NCI-H146 (cell line): ENCODE results near the gene CORT.

Source experiments
- DNase-seq: peaks from one replicate; lab custom pipeline; 2025; lab: John Stamatoyannopoulos, UW

Gene CORT

DNA sequence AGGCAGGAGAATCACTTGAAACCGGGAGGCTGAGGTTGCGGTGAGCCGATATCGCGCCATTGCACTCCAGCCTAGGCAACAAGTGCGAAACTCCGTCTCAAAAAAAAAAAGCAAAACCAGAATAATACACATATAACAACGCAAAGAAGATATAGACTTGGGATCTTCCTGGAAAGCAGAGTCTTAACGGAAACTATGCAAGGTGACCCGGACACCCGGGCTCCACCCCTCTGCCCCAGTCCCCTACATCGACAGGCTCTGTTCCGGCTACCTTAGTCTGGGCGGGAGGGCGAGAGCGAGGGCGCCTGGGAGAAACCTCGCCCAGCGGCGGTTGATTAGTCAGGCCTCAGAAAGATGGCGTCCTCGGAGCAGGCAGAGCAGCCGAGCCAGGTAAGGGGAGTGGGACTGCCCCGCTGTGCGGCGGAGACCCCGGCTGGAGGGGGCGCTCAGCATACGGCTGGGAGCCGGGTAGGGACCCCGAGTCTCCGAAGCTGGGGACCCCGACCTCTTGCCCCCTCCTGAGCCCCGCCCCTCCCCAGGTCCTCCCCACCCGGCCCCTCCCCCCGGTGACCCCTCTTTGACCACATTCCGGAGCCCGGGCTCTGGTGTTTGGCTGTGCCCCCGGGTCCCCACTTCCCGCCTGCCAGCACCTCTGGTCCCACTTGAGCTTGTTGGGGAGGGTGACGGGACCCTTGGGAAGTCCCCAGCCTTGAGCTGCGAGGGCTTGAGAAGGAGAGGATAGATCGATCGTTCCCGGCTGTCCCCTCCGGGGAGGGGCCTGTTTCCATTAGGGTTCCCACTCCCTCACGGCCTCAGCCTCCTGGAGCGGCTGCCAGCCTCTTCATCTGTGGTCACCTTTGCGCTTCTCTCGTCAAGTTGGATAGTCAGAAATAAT lies 25.0 kb downstream of the CORT start, which contains the start of gene PEX14:
PEX14 (plus strand) TSS at position 338 of the 895 bp plus-strand sequence; CDS start at position 355, 17 bp downstream.
- peak; percentile 58 for DNase-seq

DNA sequence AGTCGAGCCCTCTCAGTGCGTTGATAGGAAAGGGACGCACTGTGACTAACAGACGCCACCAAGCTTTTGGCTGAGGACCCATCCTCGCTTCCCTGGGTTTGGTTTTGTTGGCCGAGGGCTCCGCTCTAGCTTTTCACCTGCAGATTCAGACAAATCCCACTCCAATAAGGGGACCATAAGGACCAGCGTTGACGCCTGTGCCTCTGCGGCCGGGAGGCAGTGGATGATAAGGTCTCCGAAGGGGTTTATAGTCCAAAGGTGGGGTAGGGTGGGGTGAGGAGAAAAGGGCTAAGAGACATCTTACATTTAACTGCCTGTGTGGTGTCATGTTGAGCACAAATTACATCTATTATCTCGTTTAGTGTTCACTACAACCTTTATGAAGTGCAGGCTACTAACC lies 25.7 kb downstream of the CORT start:
- no peak for DNase-seq

DNA sequence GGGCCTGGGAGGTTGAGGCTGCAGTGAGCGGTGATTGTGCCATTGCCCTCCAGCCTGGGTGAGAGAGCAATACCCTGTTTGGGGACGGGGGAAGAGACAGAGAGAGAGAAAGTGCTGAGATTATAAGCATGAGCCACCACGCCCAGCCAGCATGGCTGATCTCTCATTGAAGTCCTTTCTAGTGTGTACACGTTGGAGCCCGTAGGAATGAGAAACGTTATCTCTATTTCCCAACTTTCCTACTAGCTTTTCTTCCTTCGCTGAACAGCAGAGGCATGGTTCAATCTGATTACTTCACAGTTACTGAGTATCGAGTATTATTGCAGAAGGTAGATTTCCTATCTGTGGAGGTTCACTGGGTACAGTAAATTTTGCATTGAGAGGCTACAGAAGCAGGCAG lies 29.5 kb downstream of the CORT start:
- no peak for DNase-seq

DNA sequence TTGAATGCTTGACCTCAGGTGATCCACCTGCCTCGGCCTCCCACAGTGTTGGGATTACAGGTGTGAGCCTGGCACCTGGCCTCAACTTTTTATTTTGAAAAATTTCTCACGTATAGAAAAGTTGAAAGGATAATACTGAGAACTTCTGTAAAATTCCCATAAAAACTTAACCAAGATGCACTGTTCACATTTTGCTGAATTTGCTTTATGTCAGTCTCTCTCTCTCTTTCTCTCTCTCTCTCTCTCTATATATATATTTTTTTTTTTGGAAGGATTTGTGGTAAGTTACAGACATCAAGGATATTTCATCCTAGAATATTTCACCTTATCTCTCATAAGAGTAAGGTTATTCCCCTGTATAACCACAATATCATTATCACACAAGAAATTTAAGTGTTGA lies 30.8 kb downstream of the CORT start:
- DNase-seq = no peak

DNA sequence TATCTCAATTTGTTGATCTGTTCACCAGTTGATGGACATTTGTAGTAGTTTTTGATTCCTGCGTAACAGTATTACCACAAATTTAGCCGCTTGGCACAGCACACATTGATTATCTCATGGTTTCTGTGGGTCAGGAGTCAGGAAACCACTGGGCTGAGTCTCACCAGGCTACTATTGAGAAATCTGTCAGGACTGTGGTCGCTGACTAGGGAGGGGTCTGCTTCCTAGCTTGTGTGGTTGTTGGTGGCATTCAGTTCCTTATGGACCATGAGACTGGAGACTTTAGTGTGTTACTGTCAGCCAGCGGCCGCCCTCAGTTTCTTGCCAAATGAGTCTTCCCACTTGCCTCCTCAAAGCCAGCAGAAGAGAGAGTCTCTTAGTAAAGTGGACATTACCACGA lies 34.7 kb downstream of the CORT start:
- no peak for DNase-seq

DNA sequence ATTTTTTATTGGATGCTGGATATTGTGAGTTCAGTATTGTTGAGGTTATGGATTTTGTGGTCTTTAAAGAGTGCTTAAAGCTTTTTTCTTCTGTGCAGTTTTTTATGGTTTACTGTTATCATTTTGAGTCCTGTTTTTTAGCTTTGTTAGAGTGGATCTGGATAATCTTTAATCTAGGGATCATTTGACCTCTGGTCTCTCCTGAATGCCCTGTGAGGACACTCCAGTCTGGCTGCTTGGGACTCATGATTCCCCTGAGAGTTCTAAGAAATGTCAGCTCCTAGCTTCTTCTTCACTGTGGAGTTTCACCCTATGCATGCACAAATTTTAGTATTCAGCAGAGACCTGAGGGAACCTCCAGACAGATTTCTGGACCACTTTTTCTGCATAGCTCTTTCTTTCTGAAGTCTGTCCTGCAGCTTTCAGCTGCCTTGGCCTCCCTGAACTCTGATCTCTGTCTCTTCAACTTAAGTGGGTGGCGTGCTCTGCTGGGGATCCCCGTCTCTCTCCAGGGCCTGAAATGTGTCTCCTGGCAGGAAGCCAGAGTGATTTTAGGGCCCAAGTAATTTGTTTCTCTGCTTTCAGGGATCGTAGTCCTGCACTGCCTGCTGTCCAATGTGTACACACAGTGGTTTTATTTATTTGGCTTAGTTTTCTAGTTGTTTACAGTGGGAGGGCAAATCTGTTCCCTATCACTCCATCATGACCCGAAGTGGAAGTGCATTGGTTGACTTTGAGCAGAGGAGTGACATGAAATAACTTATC lies 39.6 kb downstream of the CORT start:
- DNase-seq = no peak

DNA sequence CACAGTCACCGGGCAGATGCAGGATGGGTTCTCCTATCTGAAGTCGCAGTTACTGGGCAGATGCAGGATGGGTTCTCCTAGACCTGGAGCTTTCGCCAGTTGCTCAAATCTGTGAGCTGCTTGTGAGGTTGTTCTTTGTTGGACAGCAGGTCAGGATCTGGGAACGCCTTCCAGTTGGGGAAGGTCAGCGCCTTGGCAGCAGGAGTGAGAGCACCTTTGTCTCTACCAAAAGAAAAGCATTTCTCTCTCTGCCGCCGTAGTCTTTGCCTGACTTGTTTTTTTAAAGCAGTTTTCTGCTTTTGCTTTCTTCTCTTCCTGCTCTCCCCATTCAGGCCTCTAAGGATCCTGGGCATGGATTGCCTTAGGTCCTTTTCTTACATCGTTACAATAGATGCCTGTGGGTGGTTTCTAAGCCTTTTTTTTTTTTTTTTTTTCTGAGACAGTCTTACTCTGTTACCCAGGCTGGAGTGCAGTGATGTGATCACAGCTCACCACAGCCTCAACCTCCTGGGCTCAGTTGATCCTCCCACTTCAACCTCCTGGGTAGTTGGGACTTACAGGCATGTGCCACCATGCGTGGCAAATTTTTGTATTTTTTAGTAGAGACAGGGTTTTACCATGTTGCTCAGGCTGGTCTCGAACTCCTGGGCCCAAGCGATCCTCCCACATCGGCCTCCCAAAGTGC lies 40.6 kb downstream of the CORT start:
- DNase-seq = no peak

DNA sequence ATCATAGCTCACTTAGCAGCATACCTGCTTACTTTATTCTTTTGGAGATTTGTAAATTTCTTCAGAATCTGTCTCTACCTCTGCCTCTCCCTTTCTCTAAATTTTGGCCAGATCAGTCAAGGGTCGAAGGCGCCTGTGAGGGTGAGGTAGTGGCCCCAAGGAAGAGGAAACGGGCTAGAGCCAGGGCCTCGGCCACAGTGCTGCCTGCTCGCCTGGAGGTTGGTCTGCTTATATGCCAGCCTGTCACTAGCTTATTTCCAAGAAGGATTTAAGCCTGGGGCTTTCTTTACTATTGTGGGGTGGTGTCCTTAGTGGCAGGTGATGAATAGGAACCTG lies 44.6 kb downstream of the CORT start:
- DNase-seq = no peak

DNA sequence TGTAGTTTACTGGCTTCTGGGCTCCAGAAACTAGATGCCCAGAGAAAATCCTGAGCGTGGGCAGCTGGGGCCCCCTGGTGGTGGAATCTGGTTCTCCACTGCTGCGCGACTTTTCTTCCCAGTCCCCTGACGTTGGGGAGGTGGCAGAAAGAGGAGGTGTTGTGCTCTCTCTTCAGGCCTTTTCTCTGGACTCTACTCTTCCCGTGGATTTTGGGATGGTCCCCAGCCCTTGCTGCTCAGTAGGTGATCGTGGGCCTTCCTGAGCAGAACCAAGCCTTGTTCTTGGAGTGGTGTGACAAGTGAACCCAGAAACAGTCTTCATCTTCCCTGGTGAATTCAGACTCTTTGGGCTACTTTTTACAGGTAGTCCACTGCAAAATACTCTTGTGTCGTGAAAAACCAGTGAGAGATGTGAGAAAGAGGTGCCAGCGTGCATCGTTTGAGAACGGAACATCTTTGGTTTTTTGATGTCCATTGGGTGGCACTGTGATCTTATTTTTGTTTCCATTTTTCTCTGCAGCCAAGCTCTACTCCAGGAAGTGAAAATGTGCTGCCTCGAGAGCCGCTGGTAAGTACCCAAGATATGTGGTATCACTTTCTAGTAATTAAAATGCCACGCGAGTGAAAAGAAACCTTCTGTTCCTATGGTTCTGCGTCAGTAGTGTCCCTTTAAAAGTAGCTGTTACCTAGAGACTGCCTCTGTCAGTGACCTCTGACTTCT lies 45.1 kb downstream of the CORT start:
- DNase-seq = peak; percentile 20

DNA sequence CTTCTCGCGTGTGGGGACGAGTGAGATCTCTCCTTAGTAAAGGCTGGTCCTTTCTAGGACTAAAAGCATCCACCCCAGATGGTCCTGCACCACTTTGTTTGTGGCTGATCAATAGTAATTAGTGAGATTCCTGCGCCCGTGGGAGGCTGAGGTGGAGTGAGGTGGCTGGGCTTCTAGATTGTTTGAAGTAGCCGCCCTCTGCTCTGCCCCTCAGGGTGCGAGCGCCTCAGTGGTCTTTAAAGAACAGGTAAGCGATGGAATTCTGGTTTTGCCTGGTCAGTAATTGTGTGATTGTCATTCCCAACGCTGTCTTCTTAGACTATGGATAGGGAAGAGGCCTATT lies 45.6 kb downstream of the CORT start:
- no peak for DNase-seq

DNA sequence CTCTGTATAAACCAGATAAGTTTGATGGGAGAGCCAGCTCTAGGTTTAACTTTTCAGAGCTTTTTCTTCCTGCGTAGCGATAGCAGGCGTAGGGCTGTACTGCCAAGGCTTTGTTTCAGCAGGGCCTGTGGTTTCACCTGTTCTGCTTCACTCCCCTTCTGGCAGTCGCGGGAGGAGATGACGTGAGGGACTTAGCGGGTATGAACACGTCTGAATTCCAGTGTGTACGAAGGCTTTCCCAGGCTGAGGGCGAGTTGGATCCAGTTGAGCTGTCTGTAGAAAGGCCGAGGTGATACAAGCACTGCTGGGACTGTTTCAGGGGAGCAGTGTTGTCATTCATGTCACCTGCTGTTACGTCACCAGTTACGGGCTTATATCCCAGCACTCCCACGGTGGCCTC lies 46.1 kb downstream of the CORT start:
- DNase-seq = no peak

DNA sequence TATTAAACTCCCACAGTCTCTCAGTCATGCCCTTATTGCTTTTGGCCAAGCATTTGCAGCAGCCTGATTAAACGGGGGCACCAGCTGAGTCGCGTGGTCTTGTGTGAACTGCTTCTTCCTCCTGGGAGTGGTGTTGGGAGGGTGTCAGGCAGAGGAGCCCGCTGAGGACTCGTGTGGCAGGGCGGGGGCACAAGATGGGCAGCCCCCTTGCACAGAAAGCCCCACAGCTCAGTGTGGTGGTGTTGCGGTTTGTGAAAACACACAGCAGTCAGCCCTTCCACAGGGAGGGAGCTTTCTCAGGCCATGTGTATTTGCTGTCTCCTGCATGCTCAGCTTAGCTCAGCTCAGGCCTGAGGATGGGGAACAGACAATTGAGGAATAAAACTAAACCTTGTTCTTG lies 47.3 kb downstream of the CORT start:
- no peak for DNase-seq

DNA sequence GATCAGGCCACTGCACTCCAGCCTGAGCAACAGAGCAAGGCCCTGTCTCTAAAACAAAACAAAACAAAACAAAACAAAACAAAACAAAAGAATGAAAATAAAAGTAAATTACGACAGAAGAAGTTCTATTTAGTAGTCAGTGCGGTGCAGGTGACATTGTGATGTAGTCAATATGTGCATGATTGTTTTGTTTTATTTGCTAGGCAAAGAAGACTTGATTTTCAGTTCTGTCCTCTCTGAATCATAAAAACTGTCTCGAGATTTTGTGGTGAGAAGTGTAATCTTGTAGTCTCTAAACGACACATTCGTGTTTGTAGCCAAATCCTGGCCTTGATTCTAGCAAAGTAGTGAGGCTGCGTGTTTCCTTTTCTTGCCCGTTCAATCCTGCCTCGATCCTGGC lies 48.4 kb downstream of the CORT start:
- no peak for DNase-seq
